GM20000 (cell line): ENCODE results near the gene PPP1R16B.

Source experiments
- DNase-seq: peaks from one replicate; pipeline ENCODE4 v3.0.0; 2012; ENCODE audit warnings: low spot score
- TF ChIP-seq, protein P1 (sequence below): IDR thresholded peaks from 2 replicates; pipeline ENCODE4 v1.5.1; 2012; ENCODE audit warnings: mild to moderate bottlenecking, control low read depth; ENCODE audit errors: extremely low read depth, missing control alignments

The PPP1R16B gene

DNA sequence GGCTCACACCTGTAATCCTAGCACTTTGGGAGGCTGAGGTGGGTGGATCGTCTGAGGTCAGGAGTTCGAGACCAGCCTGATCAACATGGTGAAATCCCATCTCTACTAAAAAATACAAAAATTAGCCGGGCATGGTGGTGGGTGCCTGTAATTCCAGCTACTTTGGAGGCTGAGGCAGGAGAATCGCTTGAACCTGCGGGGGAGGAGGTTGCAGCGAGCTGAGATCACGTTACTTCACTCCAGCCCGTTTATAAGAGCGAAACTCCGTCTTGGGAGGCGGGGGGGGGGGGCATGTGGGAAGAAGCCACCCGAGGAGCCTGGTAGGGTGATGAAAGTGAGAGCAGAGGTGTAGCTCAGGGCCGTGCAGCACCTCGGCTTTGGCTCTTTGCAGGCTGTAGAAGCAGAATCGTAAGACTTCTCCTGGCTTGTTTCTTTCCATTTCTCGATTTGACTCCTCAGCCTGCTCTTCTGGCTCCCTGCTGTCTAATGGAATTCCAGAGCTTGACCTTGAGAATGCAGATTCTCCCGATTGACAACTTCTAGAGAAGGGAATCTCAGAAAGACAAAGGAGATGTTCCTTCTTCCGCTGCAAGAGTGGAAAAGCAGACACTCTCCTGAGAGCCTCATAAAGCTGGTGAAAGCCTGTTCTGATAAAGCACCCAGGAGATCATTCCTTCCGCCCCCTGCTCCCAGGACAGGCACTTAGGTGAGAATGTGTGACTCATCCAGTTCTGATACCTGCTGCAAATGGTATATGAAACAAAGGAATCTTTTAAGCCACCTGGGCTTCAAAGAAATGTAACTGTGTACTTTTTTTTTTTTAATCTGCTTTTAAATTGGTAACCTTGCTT, 26.0 kb upstream of the PPP1R16B start:
- no peak for DNase-seq
- TF ChIP-seq, protein P1, sequence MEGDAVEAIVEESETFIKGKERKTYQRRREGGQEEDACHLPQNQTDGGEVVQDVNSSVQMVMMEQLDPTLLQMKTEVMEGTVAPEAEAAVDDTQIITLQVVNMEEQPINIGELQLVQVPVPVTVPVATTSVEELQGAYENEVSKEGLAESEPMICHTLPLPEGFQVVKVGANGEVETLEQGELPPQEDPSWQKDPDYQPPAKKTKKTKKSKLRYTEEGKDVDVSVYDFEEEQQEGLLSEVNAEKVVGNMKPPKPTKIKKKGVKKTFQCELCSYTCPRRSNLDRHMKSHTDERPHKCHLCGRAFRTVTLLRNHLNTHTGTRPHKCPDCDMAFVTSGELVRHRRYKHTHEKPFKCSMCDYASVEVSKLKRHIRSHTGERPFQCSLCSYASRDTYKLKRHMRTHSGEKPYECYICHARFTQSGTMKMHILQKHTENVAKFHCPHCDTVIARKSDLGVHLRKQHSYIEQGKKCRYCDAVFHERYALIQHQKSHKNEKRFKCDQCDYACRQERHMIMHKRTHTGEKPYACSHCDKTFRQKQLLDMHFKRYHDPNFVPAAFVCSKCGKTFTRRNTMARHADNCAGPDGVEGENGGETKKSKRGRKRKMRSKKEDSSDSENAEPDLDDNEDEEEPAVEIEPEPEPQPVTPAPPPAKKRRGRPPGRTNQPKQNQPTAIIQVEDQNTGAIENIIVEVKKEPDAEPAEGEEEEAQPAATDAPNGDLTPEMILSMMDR, result no peak

DNA sequence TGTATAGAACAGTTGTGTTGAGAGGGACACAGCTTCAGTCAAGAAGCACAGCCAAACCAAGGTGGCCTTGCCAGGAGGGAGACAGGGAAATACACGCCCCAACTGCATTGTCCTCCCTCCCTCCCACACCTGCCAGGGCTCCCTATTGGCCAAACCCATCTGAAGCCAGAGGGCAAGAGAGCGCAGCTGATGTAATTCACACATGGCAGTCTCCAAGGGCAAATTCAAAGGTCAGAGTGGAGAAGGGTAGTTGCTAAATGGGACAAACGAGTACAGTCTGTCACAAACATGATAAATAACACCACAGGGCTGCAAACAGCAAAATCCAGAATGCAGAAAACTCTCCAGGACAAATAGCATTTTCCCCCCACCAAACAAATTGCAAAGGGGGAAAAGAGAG, 23.2 kb upstream of the PPP1R16B start:
- TF ChIP-seq, protein P1, result no peak
- no peak for DNase-seq

DNA sequence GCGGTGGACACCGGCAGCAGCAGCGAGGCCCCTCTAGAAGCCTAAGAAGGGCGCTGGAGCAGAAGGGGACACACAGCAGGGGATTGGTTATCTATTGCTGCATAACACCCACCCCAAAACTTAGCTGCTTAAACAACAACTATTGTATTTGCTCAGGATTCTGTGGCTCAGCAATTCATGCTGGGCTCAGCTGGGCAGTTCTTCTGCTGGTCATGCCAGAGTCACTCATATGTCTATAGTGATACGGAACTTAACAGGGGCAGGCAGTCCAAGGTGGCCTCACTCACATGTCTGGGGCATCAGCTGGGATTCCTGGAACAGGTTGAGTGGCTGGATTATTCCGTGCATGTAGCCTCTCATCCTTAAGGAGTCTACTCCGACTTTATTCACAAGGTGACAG, 17.6 kb upstream of the PPP1R16B start:
- TF ChIP-seq, protein P1, result no peak

DNA sequence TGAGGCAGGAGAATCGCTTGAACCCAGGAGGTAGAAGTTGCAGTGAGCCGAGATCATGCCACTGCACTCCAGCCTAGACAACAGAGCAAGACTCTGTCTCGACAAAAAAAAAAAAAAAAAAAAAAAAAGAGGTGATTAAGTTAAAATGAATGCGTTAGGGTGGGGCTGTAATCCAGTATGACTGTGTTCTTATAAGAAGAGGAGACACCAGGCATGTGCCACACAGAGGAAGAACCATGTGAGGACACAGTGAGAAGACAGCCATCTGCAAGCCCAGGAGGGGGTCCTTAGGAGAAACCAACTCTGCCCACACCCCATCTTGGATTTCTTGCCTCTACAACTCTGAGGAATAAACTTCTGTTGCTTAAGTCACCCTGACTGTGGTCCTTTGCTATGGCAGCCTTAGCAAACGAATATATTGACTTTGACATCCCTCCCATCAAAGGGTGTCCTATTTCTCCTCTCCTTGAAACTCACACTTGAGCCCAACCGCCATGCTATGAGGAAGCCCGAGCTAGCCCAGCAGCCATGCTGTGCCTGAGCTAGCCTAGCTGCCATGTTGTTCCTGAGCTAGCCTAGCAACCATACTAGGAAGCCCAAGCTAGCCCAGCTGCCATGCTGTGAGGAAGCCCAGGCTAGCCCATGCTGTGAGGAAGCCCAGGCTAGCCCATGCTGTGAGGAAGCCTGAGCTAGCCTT, 15.8 kb upstream of the PPP1R16B start:
- DNase-seq, result no peak
- TF ChIP-seq, protein P1, result no peak

More for the DNA sequence above, 17.6 kb upstream of the PPP1R16B start:
- no peak for DNase-seq

DNA sequence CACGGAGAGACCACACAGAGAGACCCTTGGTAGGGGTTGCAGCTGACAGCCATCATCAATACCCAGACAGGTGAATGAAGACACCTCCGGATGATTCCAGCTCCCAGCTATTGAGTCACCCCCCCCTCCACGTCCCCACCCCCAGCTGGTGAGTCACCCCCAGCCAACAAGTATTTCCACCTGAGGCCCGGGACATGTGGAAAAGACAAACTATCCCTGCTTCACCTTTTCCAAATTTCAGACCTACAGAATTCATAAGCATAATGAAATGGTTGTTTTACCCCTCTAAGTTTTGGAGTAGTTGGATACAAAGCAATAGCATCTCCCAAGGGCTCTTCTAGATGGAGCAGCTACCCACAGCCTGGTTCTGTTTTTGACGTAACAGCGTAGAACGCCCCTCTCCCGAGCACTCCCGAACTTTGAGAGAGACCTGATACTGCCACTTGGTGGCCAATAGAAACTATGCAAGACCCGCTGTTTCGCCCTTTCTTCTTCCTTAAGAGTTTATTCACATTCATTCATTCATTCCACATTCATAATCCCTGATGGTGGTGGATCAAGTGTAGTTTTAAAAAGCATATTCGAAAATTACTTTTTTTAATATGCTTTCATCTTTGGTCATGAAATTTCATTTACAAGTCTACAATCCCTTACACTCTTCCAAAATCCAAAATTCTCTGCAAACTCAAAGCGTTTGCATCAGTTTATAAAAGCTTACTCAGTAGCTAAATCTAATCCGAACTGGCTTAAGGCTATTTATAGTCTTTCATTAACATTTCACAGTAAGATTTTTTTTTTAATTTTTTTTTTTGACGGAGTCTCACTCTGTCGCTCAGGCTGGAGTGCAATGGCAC, 15.1 kb upstream of the PPP1R16B start:
- peak; percentile 56 for DNase-seq

DNA sequence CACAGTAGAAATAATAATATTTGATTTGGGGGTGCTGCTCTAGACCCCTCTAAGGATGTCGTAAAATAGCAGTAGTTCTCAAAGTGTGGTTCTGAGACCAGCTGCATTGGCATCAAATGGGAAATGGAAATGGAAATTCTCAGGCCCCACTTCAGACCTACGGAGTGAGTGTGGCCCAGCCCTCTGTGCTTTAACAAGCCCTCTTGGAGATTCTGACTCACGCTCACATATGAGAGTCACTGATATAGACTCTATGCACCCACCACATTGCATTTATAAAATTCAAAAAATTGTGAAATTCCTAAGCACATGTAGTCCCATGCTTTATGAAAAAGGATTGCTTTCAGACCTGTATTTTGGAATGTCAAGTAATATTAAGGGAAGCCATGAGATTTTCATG, 14.2 kb upstream of the PPP1R16B start:
- no peak for DNase-seq
- TF ChIP-seq, protein P1, result no peak

More for the DNA sequence above, 15.1 kb upstream of the PPP1R16B start:
- TF ChIP-seq, protein P1, result peak; percentile 22
